HEK293T (cell line): ENCODE measurements around the gene DMP1.
"Not testable (repeated sequence)": the region's sequence is repeated elsewhere in the genome, so short reads cannot be mapped to it uniquely, and the experiment has no call there.

ENCODE experiments used
- CTCF ChIA-PET: fragments of 350-600 bp; formaldehyde crosslinking; extraction: SDS; loops from one replicate; lab custom pipeline; 2021; ENCODE audit warnings: antibody characterized with exemption, inconsistent platforms; lab: Yijun Ruan, JAX
- POLR2A ChIA-PET: fragments of 350-600 bp; formaldehyde crosslinking; extraction: SDS; loops from one replicate; lab custom pipeline; 2020; ENCODE audit warnings: antibody characterized with exemption, inconsistent platforms; lab: Yijun Ruan, JAX
- DNase-seq: peaks from one replicate; pipeline ENCODE4 v3.0.0; 2012; ENCODE audit warnings: mixed read lengths; ENCODE audit errors: extremely low spot score
- ARNT ChIP-seq: fragments of 450-650 bp; IDR thresholded peaks from 2 replicates; pipeline ENCODE4 v1.6.1; 2017; ENCODE audit warnings: mild to moderate bottlenecking
- BHLHE40 ChIP-seq: fragments of 450-650 bp; IDR thresholded peaks from 2 replicates; pipeline ENCODE4 v1.6.1; 2016; ENCODE audit warnings: mild to moderate bottlenecking, moderate library complexity, borderline replicate concordance
- CTBP1 ChIP-seq: fragments of 450-650 bp; IDR thresholded peaks from 2 replicates; pipeline ENCODE4 v1.6.1; 2016; ENCODE audit warnings: borderline replicate concordance
- ELF4 ChIP-seq: fragments of 450-650 bp; IDR thresholded peaks from 2 replicates; pipeline ENCODE4 v1.6.1; 2017; ENCODE audit warnings: antibody characterized with exemption
- FOXA1 ChIP-seq: fragments of 450-650 bp; IDR thresholded peaks from 2 replicates; pipeline ENCODE4 v1.6.1; 2016; ENCODE audit warnings: mild to moderate bottlenecking
- FOXK2 ChIP-seq: fragments of 450-650 bp; IDR thresholded peaks from 2 replicates; pipeline ENCODE4 v1.6.1; 2016; ENCODE audit warnings: mild to moderate bottlenecking
- FOXM1 ChIP-seq: fragments of 450-650 bp; IDR thresholded peaks from 2 replicates; pipeline ENCODE4 v1.6.1; 2017; ENCODE audit warnings: mild to moderate bottlenecking, borderline replicate concordance
- HDGF ChIP-seq: fragments of 450-650 bp; IDR thresholded peaks from 2 replicates; pipeline ENCODE4 v1.6.1; 2017; ENCODE audit warnings: antibody characterized with exemption, borderline replicate concordance
- L3MBTL2 ChIP-seq: fragments of 450-650 bp; conservative IDR thresholded peaks from 2 replicates; pipeline ENCODE4 v1.6.1; 2016; ENCODE audit warnings: mild to moderate bottlenecking
- LEF1 ChIP-seq: fragments of 450-650 bp; IDR thresholded peaks from 2 replicates; pipeline ENCODE4 v1.6.1; 2017; ENCODE audit warnings: mild to moderate bottlenecking, borderline replicate concordance
- NFRKB ChIP-seq: fragments of 450-650 bp; IDR thresholded peaks from 2 replicates; pipeline ENCODE4 v1.6.1; 2016; ENCODE audit warnings: mild to moderate bottlenecking, moderate library complexity
- PKNOX1 ChIP-seq: fragments of 450-650 bp; IDR thresholded peaks from 2 replicates; pipeline ENCODE4 v1.6.1; 2016
- SP1 ChIP-seq: fragments of 450-650 bp; IDR thresholded peaks from 2 replicates; pipeline ENCODE4 v1.6.1; 2017
- SUZ12 ChIP-seq: fragments of 450-650 bp; IDR thresholded peaks from 2 replicates; pipeline ENCODE4 v1.6.1; 2016; ENCODE audit warnings: mild to moderate bottlenecking
- TARDBP ChIP-seq: fragments of 450-650 bp; IDR thresholded peaks from 2 replicates; pipeline ENCODE4 v1.6.1; 2016
- ZNF384 ChIP-seq: fragments of 450-650 bp; IDR thresholded peaks from 2 replicates; pipeline ENCODE4 v1.6.1; 2016

Gene DMP1

GRCh38 chr4:87662871-87663270, 12.8 kb downstream of the DMP1 start:
- POLR2A ChIA-PET: no interaction called here
- CTCF ChIA-PET: interaction anchor here (0.5 to 1.1 kb wide), 2 partner anchors 119 to 190 kb away, joined by 3 to 4 read pairs; no protein-coding TSS in a partner anchor
- no peak for DNase-seq
- TF ChIP-seq CTBP1: no peak
- no peak for TF ChIP-seq BHLHE40
- TF ChIP-seq NFRKB: no peak
- no peak for TF ChIP-seq HDGF
- TF ChIP-seq L3MBTL2: no peak

GRCh38 chr4:87669373-87669772, 19.3 kb downstream of the DMP1 start:
- POLR2A ChIA-PET: no interaction called here
- no peak for TF ChIP-seq LEF1
- no peak for TF ChIP-seq SUZ12
- TF ChIP-seq TARDBP: no peak
- TF ChIP-seq BHLHE40: no peak
- no peak for TF ChIP-seq HDGF
- no peak for TF ChIP-seq CTBP1
- TF ChIP-seq FOXK2: no peak
- no peak for TF ChIP-seq ARNT
- no peak for TF ChIP-seq SP1
- no peak for TF ChIP-seq ELF4
- TF ChIP-seq ZNF384: no peak
- no peak for TF ChIP-seq FOXA1
- TF ChIP-seq FOXM1: no peak
- TF ChIP-seq NFRKB: no peak
- TF ChIP-seq L3MBTL2: no peak
- no peak for TF ChIP-seq PKNOX1
- DNase-seq: no peak
- CTCF ChIA-PET: no interaction called here

GRCh38 chr4:87677731-87678130, 27.7 kb downstream of the DMP1 start:
- DNase-seq: no peak
- ChIA-PET POLR2A (no interaction called here), CTCF (interaction anchor here (1.2 kb wide), 2 partner anchors 161 to 296 kb away, joined by 3 to 4 read pairs; no protein-coding TSS in a partner anchor)
- TF ChIP-seq ELF4 (no peak), PKNOX1 (no peak), BHLHE40 (no peak), ZNF384 (no peak), CTBP1 (no peak), TARDBP (no peak), FOXK2 (no peak), FOXA1 (no peak), SP1 (no peak), FOXM1 (no peak), ARNT (no peak), L3MBTL2 (no peak), LEF1 (no peak)

- POLR2A ChIA-PET: no interaction called here
- TF ChIP-seq LEF1 (no peak), PKNOX1 (no peak), ZNF384 (no peak), L3MBTL2 (no peak), ELF4 (no peak), BHLHE40 (no peak), ARNT (no peak), NFRKB (no peak), CTBP1 (no peak), SP1 (no peak), FOXM1 (no peak), SUZ12 (no peak), FOXA1 (no peak), FOXK2 (no peak)
- peak; percentile 72 for DNase-seq
- CTCF ChIA-PET: interaction anchor here (0.6 to 1.0 kb wide), 4 partner anchors 147 to 162 kb away, joined by 3 to 5 read pairs (median 3); no protein-coding TSS in a partner anchor
Measured at GRCh38 chr4:87679449-87680169, 29.5 kb downstream of the DMP1 start.

- CTCF ChIA-PET: interaction anchor here (0.6 to 1.0 kb wide), 5 partner anchors 10 to 162 kb away, joined by 3 to 5 read pairs (median 3); no protein-coding TSS in a partner anchor
- TF ChIP-seq FOXM1: no peak
- TF ChIP-seq ZNF384: no peak
- no peak for TF ChIP-seq TARDBP
- no peak for TF ChIP-seq SUZ12
- TF ChIP-seq L3MBTL2: no peak
- no peak for TF ChIP-seq LEF1
- TF ChIP-seq BHLHE40: no peak
- POLR2A ChIA-PET: no interaction called here
- DNase-seq: no peak
Measured at GRCh38 chr4:87680271-87680670, 30.2 kb downstream of the DMP1 start.

GRCh38 chr4:87688316-87688715, 38.2 kb downstream of the DMP1 start:
- POLR2A ChIA-PET: no interaction called here
- CTCF ChIA-PET: no interaction called here

GRCh38 chr4:87690947-87691346, 40.9 kb downstream of the DMP1 start:
- POLR2A ChIA-PET, DNase-seq, CTCF ChIA-PET: not testable (repeated sequence)

More at GRCh38 chr4:87688316-87688715, 38.2 kb downstream of the DMP1 start:
- TF ChIP-seq SP1 (no peak), HDGF (no peak), FOXM1 (no peak), ARNT (no peak), NFRKB (no peak), CTBP1 (no peak), ELF4 (no peak), ZNF384 (no peak), TARDBP (no peak), FOXK2 (no peak), SUZ12 (no peak), BHLHE40 (no peak), PKNOX1 (no peak)
- DNase-seq: no peak

GRCh38 chr4:87692060-87692459, 42.0 kb downstream of the DMP1 start:
- POLR2A ChIA-PET, CTCF ChIA-PET, DNase-seq: not testable (repeated sequence)
